HG02884 (cell line): ENCODE data around the gene RHEB.

Source experiments
- ATAC-seq: cut with Tn5 transposase; IDR thresholded peaks from one replicate; pipeline ENCODE4 v1.9.1; 2021; ENCODE audit warnings: mild to moderate bottlenecking, moderate library complexity; ENCODE audit not compliant: unreplicated experiment

Gene RHEB

DNA sequence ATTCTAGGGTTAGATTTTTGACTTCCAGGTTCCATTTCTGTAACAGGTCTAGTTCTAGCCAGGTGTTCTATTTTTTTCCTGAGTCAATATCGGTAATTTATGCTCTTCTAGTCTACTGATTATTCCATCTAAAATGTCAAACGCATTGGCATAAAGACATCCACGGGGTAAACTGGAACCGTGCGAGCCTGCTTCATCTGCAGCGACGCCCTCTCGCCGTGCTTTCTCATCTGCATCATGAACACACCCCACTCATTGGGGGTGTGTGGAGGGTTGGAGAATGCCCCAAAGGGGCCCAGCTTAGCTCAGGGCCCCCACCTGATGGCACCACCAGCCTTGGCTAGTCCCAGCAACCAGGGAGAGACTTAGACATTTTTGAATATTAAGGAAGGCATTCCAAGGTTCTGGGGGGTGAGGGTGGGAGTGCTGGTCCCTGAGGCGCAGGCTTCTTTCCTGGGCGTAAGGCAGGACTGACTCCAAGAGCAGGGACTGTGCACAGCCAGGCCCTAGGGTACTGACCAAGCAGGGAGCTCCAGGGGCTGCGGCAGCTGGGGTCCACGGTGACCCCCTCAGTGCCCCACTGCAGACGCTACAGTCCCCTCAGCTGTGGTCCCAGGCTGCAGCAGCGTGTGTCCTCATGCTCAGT lies 66.9 kb downstream of the RHEB start:
- no peak for ATAC-seq

DNA sequence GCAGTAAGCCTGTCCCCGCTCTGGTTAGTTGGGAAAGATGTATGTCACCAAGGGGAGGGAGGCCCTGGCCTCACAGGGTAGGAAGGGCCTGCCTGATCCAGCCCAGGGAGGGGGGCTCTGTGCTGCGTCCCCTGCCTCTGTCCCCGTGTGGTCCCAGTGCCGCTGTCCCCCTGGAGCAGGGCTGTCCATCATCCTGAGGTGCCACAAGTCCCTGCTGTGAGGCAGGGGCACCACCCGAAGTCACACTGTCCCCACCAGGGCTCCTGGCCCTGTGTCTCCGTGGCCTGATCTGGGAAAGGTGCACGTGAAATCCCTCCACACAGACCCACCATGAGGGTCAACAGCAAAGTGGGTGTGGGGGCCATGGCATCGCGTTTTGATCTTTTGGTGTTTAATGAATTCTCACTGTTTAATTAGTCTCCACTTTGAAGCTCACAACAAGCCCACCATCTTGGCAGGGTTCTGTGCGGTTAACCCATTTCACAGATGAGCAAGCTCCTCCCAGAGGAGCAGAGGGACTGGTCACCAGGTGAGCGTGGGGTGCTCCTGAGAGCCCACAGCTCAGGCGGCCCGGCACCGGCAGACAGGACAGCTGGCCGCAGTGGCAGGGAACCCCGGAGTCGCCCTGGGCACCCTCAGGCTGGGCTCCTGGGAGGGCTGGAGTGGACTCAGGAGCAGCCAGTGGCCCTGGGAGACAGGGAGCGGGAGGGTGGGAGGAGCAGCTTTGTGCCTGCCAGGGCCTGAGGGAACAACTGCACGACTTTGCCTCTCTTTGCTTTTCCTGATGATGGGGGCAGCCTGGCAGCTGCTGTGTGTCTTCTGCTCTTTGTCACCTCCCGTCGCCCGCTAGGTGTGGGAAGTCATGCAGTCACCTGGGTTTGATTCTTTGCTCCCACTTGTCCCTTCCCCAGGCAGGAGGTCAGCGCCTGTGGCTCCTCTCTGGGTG lies 67.8 kb downstream of the RHEB start:
- no peak for ATAC-seq

GRCh38 chr7:151451156-151451555 lies 68.5 kb downstream of the RHEB start:
- ATAC-seq, result no peak

- ATAC-seq, result no peak
Measured at GRCh38 chr7:151449990-151450389, 69.7 kb downstream of the RHEB start.

DNA sequence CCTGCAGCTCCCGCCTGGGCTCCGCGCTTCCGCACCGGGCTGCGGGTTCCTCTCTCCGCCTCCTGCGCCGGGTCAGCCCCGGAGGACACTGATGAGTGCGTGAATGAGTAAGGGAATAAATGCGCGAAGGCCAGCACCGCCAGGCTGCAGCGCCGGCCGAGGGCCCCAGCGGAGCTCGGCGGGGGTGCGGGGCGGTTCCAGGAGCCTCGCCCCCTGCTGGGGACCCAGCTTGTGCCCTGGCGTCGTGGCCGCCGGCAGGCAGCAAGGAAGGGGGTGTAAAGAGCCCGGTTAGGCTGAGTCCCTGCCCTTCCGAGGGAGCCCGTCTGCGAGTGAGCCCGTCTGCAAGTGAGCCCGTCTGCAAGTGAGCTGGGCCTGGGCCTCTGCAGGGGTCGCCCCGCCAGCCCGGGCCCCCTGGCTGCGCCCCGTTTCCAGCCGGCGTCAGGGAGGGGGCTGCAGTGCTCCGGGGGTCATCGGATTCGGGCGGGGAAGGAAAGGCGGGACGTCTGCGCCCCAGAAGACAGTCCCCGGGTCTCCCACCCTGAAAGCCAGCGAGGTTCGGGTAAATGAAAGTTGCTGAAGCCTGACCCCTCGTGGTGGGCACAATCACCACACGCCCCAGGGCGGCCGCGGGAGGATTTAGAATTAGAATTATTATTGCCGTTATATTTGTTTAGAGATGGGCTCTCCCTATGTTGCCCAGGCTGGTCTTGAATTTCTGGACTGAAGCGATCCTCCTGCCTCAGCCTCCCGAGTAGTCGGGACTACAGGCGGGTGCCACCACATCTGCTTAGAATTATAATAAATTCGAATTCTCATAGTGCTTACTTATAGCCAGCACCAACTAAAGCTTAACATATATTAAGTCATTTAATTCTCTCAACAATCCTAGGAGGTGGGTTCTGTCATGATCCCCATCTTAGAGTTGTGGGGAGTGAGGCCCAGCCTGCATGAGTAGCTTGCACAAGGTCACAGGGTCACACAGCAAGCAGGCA lies 71.1 kb downstream of the RHEB start:
- ATAC-seq, result no peak

DNA sequence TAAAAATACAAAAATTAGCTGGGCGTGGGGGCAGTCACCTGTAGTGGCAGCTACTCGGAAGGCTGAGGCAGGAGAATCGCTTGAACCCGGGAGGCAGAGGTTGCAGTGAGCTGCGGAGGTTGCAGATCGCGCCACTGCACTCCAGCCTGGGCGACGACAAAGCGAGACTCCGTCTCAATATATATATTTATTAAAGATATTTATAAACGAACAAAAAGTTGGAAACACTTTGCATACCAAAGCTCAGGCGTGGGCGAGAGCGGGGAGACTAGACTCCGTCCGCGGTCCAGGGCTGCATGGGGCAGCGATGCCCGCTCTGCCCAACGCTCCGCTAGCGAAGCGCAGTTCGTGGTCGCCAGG lies 71.8 kb downstream of the RHEB start:
- ATAC-seq, result no peak

- no peak for ATAC-seq
Measured at GRCh38 chr7:151447312-151447711, 72.4 kb downstream of the RHEB start.

GRCh38 chr7:151446412-151446811 lies 73.3 kb downstream of the RHEB start:
- ATAC-seq, result no peak

- ATAC-seq, result no peak
Measured at GRCh38 chr7:151444632-151445031, 75.1 kb downstream of the RHEB start.

DNA sequence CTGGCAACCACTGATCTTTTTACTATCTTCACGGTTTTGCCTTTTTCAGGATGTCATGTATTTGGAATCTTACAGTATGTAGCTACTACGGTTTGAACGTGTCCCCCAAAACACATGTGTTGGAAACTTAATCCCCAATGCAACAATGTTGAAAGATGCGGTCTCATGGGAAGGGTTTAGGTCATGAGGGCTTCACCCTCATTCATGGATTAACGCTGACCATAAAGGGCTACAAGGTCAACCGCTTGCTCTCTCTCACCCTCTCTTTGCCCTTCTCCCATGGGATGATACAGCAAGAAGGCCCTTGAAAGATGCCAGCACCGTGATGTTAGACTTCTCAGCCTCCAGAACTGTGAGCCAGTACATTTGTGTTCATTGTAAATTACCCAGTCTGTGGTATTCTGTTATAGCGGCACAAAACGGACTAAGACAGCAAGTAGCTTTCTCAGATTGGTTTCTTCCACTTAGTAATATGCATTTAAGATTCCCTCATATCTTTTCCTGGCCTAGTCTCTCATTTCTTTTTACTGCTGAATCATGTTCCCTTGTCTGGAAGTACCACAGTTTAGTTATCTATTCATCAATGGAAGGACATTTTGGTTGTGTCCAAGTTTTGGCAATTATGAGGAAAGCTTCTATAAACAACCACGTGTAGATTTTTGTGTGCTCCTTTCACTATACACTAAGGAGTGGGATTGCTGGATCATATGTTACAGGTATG lies 76.8 kb downstream of the RHEB start:
- ATAC-seq, result no peak

DNA sequence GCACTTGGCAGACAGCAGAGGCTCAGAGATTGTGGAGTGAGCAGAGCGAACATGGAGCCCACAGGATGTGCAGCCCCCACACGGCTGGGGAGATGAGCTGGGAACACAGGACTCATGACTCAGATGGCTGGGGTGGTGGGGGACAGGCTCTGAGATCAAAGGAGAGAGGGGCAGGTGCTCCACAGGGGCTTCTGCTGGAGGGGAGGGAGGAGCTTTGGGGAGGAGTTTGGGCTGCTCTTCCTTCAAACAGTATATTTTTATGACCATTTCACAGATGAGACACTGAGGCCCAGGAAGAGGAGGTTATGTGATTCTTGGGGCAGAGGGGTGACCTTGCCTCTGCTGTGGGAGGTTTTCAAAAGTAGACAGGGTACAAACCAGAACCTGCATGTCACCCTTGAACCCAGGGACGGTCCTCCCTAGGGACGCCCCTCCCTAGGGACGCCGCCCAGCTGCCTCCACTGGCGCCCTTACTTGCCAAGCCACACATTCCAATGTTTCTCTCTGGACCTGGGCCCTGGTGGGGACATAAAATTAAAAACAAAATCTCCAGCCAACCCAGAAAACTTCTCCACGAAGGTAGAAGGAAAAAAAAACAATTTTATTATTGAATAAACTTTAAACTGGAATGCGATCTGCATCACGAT lies 78.8 kb downstream of the RHEB start:
- no peak for ATAC-seq

GRCh38 chr7:151439855-151440798 lies 79.6 kb downstream of the RHEB start, which contains the start of gene CRYGN:
Gene CRYGN (minus strand): TSS chr7:151440141. CDS start chr7:151439917, 224 bp downstream.
- no peak for ATAC-seq

DNA sequence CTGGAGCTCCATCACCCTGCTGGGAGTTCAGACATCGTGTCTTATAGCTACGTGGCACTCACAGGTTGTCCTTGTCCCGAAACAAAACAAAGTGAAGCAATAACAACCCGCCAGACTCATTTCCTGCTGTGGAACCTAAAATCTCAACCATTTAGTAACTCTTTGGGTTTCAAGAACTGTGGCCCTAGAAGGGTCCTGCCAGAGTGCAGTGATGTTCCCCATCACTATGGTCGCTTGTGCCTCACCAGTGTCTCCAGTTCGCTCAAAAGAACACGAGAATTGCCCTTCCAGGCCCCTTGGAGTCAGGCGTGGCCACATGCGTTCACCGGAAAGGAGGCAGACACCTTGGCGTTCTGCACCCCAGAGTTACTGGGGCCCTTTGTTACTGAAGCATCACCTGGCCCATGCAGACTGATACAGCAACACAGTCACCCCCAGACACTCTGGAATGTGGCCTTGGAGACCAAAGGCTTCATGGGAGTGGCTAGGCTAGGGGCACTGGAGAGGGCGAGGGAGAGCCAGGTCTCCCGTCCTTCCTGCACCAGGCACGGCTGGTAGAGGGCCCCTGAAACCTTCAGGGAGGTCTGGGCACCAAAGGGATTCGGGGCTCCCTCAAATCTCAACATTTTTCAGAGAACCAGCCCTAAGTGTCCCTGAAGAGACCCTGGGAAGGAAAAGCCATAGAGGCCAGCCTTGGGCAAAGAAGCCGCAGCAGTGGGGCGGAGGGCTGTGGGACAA lies 80.7 kb downstream of the RHEB start:
- ATAC-seq, result no peak

- ATAC-seq, result no peak
Measured at GRCh38 chr7:151437866-151438516, 81.7 kb downstream of the RHEB start.

DNA sequence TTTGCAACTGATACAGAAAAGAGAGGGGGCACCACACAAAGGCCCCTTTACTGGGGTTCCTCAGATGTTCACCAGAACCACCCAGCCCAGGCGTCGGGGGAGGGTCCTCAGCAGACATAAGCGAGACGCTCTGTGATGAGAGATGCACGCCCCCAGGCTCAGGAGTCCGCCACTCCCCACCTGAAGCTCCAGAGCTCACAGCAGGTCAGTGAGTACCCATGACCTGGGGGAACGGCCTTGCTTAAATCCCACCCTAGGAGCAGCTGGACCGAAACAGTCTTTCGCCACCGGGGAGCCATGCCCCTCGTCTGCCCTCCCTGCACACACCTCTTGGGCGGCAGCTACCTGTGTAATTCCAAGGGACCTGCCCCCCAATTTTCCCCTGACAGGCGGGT lies 82.5 kb downstream of the RHEB start:
- no peak for ATAC-seq

DNA sequence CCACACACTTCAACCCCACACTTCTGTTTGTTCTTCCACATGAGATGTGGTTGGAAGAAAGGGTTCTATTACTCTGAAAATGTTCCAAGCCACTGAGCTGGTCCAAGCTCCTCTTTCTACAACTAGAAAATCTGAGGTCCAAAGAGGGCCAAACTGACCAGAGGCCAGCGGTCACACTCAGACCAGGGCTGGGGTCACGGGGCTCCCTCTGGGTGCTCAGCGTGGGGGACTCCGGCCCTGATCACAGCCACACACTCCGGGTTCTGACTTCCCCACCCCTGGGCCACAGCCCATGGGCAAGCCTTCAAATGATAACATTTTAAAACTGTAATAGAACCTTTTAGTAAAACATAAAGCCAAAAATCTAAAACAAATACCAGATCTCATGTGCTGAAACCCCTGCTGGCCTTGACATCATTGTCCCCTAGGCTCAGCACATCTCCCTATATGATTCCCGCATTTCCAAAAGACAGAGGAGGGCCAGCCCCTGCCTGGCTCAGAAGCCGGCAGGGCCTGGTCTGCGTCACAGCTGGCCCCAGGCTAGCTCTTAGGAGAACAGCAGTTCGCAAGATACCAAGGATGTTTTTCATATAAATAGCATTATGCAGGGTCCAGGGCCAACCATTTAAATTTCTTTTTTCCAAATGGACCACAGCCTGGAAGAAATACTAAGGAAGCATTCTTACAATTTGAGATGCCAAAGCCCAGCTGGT lies 83.1 kb downstream of the RHEB start:
- no peak for ATAC-seq

DNA sequence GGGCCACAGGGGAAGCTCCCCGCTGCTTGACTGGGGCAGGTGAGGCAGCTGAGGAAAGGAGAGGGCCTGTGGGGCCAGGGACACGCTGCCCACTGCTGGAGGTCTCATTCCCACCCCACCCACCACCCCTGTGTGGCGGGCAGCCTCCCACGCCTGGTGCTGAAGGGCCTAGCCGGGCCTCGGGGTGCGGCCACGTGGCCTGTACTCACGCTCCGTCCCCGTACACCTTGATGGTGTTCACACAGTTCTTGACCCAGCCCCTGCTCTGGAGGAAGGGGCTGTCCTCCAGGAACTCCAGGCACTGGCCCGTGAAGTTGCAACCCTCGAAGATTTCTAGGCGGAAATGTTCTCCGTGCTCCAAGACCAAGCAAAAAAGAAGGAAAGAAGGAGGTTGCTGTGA lies 83.7 kb downstream of the RHEB start:
- ATAC-seq, result no peak
